NCI-H2029 (cell line): ENCODE data around the gene YIF1A.
"Not testable (repeated sequence)": the region's sequence is repeated elsewhere in the genome, so short reads cannot be mapped to it uniquely, and the experiment has no call there.

Source experiments
- DNase-seq: peaks from one replicate; lab custom pipeline; 2025; lab: John Stamatoyannopoulos, UW

YIF1A gene

GRCh38 chr11:66326261-66327111 lies 37.5 kb upstream of the YIF1A start:
- no peak for DNase-seq

GRCh38 chr11:66325263-66325671 lies 36.3 kb upstream of the YIF1A start:
- no peak for DNase-seq

- no peak for DNase-seq
Measured at GRCh38 chr11:66324664-66325063, 35.7 kb upstream of the YIF1A start.

GRCh38 chr11:66323684-66324083 lies 34.7 kb upstream of the YIF1A start:
- no peak for DNase-seq

- no peak for DNase-seq
Measured at GRCh38 chr11:66322732-66323427, 33.9 kb upstream of the YIF1A start.

GRCh38 chr11:66321606-66322005 lies 32.7 kb upstream of the YIF1A start:
- no peak for DNase-seq

GRCh38 chr11:66320748-66321147 lies 31.8 kb upstream of the YIF1A start:
- DNase-seq, result not testable (repeated sequence)

GRCh38 chr11:66320289-66320688 lies 31.3 kb upstream of the YIF1A start:
- DNase-seq, result not testable (repeated sequence)

- DNase-seq, result no peak
Measured at GRCh38 chr11:66318600-66318970, 29.6 kb upstream of the YIF1A start.

GRCh38 chr11:66317723-66318599 lies 29.0 kb upstream of the YIF1A start:
- DNase-seq, result no peak

GRCh38 chr11:66317322-66317722 lies 28.4 kb upstream of the YIF1A start:
- DNase-seq, result no peak

- no peak for DNase-seq
Measured at GRCh38 chr11:66316849-66317251, 27.9 kb upstream of the YIF1A start, which contains the start of gene CD248. Gene CD248, minus strand, starts transcription at chr11:66317044. Its CDS starts 17 bp downstream, at chr11:66317027.

- DNase-seq, result peak; percentile 64
Measured at GRCh38 chr11:66315921-66316811, 27.2 kb upstream of the YIF1A start.

- no peak for DNase-seq
Measured at GRCh38 chr11:66315498-66315885, 26.5 kb upstream of the YIF1A start.

- DNase-seq, result no peak
Measured at GRCh38 chr11:66314561-66315497, 25.9 kb upstream of the YIF1A start.

- no peak for DNase-seq
Measured at GRCh38 chr11:66314186-66314501, 25.2 kb upstream of the YIF1A start.

- no peak for DNase-seq
Measured at GRCh38 chr11:66313321-66314185, 24.6 kb upstream of the YIF1A start.

- DNase-seq, result peak; percentile 94
Measured at GRCh38 chr11:66312549-66313320, 23.8 kb upstream of the YIF1A start.
